Trophoblast cell (in vitro differentiated cells and primary cell): Measurements from ENCODE around the gene LINGO1.

Source experiments
- DNase-seq, 2 donors: peaks; one replicate each; pipeline ENCODE4 v3.0.0-alpha.2; 2016
- H2AFZ ChIP-seq: 2 replicates; pipeline ENCODE4 v1.6.1; 2013; ENCODE audit warnings: low read length, moderate library complexity, mild to moderate bottlenecking; ENCODE audit not compliant: insufficient read depth, poor library complexity
- H2AK5ac ChIP-seq: 2 replicates; pipeline ENCODE4 v1.6.1; 2013; ENCODE audit warnings: mild to moderate bottlenecking, low read length
- H2BK120ac ChIP-seq: 2 replicates; pipeline ENCODE4 v1.6.1; 2013; ENCODE audit warnings: low read length, mild to moderate bottlenecking, moderate library complexity; ENCODE audit not compliant: insufficient read depth, poor library complexity
- H2BK12ac ChIP-seq: 2 replicates; pipeline ENCODE4 v1.6.1; 2013; ENCODE audit warnings: mild to moderate bottlenecking, low read length, moderate library complexity
- H2BK5ac ChIP-seq: 2 replicates; pipeline ENCODE4 v1.6.1; 2013; ENCODE audit warnings: low read length, low read depth, moderate library complexity, mild to moderate bottlenecking; ENCODE audit not compliant: poor library complexity
- H3K14ac ChIP-seq: 2 replicates; pipeline ENCODE4 v1.6.1; 2013; ENCODE audit warnings: mild to moderate bottlenecking, low read length
- H3K18ac ChIP-seq: 2 replicates; pipeline ENCODE4 v1.6.1; 2013; ENCODE audit warnings: mild to moderate bottlenecking, low read length
- H3K23ac ChIP-seq: 2 replicates; pipeline ENCODE4 v1.6.1; 2013; ENCODE audit warnings: low read length
- H3K27ac ChIP-seq: 2 replicates; pipeline ENCODE4 v1.5.1; 2013; ENCODE audit warnings: low read depth, mild to moderate bottlenecking, inconsistent platforms, low read length, moderate library complexity
- H3K27me3 ChIP-seq: 2 replicates; pipeline ENCODE4 v1.6.1; 2013; ENCODE audit warnings: inconsistent platforms, mild to moderate bottlenecking, low read length, moderate library complexity; ENCODE audit not compliant: insufficient read depth
- H3K36me3 ChIP-seq, 2 experiments: 1 replicate in 1 of 2; 2 replicates in 1 of 2; pipeline ENCODE4 v1.6.1; 2013; ENCODE audit warnings: low read length in 2 of 2, mild to moderate bottlenecking in 2 of 2, moderate library complexity in 1 of 2; ENCODE audit not compliant: insufficient read depth in 2 of 2, control insufficient read depth in 1 of 2
- H3K4ac ChIP-seq: 2 replicates; pipeline ENCODE4 v1.6.1; 2013; ENCODE audit warnings: low read depth, mild to moderate bottlenecking, low read length, moderate library complexity
- H3K4me1 ChIP-seq, 2 experiments: 1 replicate in 1 of 2; 2 replicates in 1 of 2; pipeline ENCODE4 v1.6.1; 2013; ENCODE audit warnings: low read length in 2 of 2, mild to moderate bottlenecking in 2 of 2, moderate library complexity in 1 of 2; ENCODE audit not compliant: insufficient read depth in 2 of 2, control insufficient read depth in 1 of 2
- H3K4me2 ChIP-seq: 2 replicates; pipeline ENCODE4 v1.6.1; 2013; ENCODE audit warnings: inconsistent platforms, mild to moderate bottlenecking, low read length, moderate library complexity
- H3K4me3 ChIP-seq: 2 replicates; pipeline ENCODE4 v1.5.1; 2013; ENCODE audit warnings: mild to moderate bottlenecking, low read depth, low read length, inconsistent platforms
- H3K79me1 ChIP-seq: one replicate; pipeline ENCODE4 v1.6.1; 2013; ENCODE audit warnings: low read length
- H3K79me2 ChIP-seq: 2 replicates; pipeline ENCODE4 v1.6.1; 2013; ENCODE audit warnings: low read length, mild to moderate bottlenecking; ENCODE audit not compliant: control insufficient read depth, insufficient read depth, poor library complexity
- H3K9ac ChIP-seq: 2 replicates; pipeline ENCODE4 v1.6.1; 2013; ENCODE audit warnings: mild to moderate bottlenecking, low read length
- H3K9me3 ChIP-seq: 2 replicates; pipeline ENCODE4 v1.6.1; 2013; ENCODE audit warnings: low read depth, mild to moderate bottlenecking, control low read depth, inconsistent platforms, low read length; ENCODE audit not compliant: insufficient read depth
- H4K12ac ChIP-seq: 2 replicates; pipeline ENCODE4 v1.6.1; 2013; ENCODE audit warnings: low read depth, mild to moderate bottlenecking, low read length, moderate library complexity
- H4K8ac ChIP-seq: 2 replicates; pipeline ENCODE4 v1.6.1; 2013; ENCODE audit warnings: low read depth, mild to moderate bottlenecking, low read length, moderate library complexity
- H4K91ac ChIP-seq: one replicate; pipeline ENCODE4 v1.6.1; 2013; ENCODE audit warnings: low read depth, mild to moderate bottlenecking, low read length, moderate library complexity
- WGBS: extraction: QIAGEN DNeasy Blood & Tissue Kit; methylation state at CpG from one replicate; pipeline ENCODE4 v1.1.7; 2013; ENCODE audit warnings: missing lambda C conversion rate; ENCODE audit not compliant: insufficient read length, insufficient coverage; ENCODE audit errors: extremely low coverage; 5-methylcytosine and 5-hydroxymethylcytosine counted together

The LINGO1 gene

DNA sequence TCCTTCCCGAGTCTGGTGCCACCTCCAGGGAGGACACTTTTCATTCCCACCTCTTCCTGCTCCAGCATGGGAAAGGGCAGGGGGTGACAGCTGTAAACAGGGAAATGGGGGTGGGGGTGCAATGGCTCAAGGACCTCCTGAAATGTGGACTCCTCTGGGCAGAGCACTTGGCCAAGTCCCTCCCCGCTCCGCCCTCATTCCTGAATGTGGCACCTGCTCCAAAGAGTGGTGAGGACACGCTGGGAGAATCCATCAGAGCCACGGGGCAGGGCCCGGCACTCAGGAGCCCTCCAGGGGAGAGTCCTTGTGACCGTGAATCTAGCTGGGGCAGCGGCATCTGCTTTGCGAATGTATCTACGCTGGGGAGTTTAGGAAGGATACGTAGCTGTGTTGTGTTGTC lies 11.1 kb upstream of the LINGO1 start:
- no peak overlapping the region for H3K9ac ChIP-seq
- no peak overlapping the region for H2BK5ac ChIP-seq
- DNase-seq, result no peak
- H2AK5ac ChIP-seq, result no peak overlapping the region
- H4K8ac ChIP-seq, result no peak overlapping the region
- no peak overlapping the region for H2BK120ac ChIP-seq
- no peaks in the 10 kb centered on the region for H3K79me2 ChIP-seq
- no peak overlapping the region for H3K4me2 ChIP-seq
- H3K4ac ChIP-seq, result no peak overlapping the region
- no peaks in the 10 kb centered on the region for H3K79me1 ChIP-seq
- no CpG with 5 or more reads among the region's 11 CpGs for WGBS
- H3K18ac ChIP-seq, result no peak overlapping the region
- no peaks in the 10 kb centered on the region for H3K9me3 ChIP-seq
- H4K12ac ChIP-seq, result no peak overlapping the region
- H2BK12ac ChIP-seq, result no peak overlapping the region
- H3K23ac ChIP-seq, result no peak overlapping the region
- no peaks in the 10 kb centered on the region for H3K4me1 ChIP-seq
- no peak overlapping the region for H4K91ac ChIP-seq
- H3K36me3 ChIP-seq, result no peaks in the 10 kb centered on the region
- H3K4me3 ChIP-seq, result no peak overlapping the region
- no peak overlapping the region for H3K27ac ChIP-seq
- H2AFZ ChIP-seq, result no peak overlapping the region
- H3K27me3 ChIP-seq, result no peaks in the 10 kb centered on the region
- no peak overlapping the region for H3K14ac ChIP-seq

DNA sequence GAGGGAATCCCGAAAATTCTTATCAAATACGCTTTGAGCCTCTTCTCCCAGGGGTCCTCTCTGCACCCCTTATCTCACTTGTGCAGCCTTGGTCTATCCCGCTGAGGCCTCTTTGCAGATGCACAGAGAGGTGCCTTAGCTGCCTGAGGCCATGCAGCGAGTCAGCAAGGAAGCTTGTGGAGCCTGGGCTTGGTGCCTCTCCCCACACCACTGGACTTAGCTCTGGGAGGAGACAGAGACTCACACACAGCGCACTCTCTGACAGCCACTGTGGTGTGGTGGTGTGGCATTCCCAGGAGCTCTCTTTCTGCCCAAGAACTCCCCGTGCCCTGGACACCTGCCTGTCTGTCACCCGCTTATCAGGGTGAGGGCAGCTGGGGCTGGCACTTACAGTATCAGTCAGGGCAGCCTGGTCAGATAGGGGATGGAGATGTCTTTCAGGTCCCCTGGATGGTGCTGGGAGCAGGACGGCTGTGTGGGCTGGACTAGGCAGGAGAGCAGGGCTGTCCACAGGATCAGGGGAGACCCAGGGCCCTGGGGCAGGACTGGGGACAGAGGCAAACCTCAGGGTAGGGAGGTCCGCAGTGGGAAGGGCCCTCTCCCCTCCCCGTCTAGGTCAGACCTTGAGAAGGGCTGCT lies 10.2 kb upstream of the LINGO1 start:
- Histone ChIP-seq H3K79me2 (no peaks in the 10 kb centered on the region), H2BK12ac (no peak overlapping the region), H3K9me3 (no peaks in the 10 kb centered on the region), H3K27ac (no peak overlapping the region), H3K4me2 (no peak overlapping the region), H3K27me3 (no peaks in the 10 kb centered on the region), H3K23ac (no peak overlapping the region), H3K9ac (no peak overlapping the region), H3K79me1 (no peaks in the 10 kb centered on the region), H4K12ac (no peak overlapping the region), H3K4me3 (no peak overlapping the region), H2AK5ac (no peak overlapping the region), H3K4me1 (no peaks in the 10 kb centered on the region), H3K14ac (no peak overlapping the region), H4K8ac (no peak overlapping the region), H3K18ac (no peak overlapping the region), H2BK120ac (no peak overlapping the region), H3K4ac (no peak overlapping the region), H2BK5ac (no peak overlapping the region), H4K91ac (no peak overlapping the region), H2AFZ (no peak overlapping the region), H3K36me3 (no peaks in the 10 kb centered on the region)
- no CpG with 5 or more reads among the region's 10 CpGs for WGBS
- DNase-seq, result no peak

DNA sequence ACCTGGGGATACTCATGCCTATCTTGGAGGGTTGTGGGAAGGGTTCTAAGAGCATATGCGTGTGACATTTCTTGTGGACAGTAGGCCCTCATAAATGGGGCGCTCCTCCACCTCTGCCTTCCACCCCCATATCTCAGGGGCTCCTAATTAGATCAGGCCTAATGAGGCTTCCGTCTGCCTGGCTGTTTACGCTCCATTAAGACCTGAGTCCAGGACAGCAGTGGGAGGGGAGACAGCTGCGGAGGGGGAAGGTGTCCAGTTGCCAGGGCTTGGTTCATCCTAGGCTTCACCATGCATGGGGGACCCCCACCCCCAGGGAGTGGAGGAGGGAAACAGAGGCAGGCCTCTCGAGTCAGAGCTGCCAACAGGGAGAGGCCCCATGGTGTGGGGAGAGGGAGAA lies 9.3 kb upstream of the LINGO1 start:
- Histone ChIP-seq H2BK120ac (no peak overlapping the region), H3K18ac (no peak overlapping the region), H3K27ac (no peak overlapping the region), H3K4me1 (no peaks in the 10 kb centered on the region), H3K14ac (no peak overlapping the region), H4K12ac (no peak overlapping the region), H3K9ac (no peak overlapping the region), H4K8ac (no peak overlapping the region), H3K79me2 (no peaks in the 10 kb centered on the region), H3K4ac (no peak overlapping the region), H3K23ac (no peak overlapping the region), H3K4me2 (no peak overlapping the region), H3K9me3 (no peaks in the 10 kb centered on the region), H4K91ac (no peak overlapping the region), H2AK5ac (no peak overlapping the region), H2AFZ (no peak overlapping the region), H3K79me1 (no peaks in the 10 kb centered on the region), H2BK5ac (no peak overlapping the region), H3K36me3 (no peaks in the 10 kb centered on the region), H3K4me3 (no peak overlapping the region), H3K27me3 (no peaks in the 10 kb centered on the region), H2BK12ac (no peak overlapping the region)
- no CpG with 5 or more reads among the region's 6 CpGs for WGBS
- DNase-seq, result no peak

DNA sequence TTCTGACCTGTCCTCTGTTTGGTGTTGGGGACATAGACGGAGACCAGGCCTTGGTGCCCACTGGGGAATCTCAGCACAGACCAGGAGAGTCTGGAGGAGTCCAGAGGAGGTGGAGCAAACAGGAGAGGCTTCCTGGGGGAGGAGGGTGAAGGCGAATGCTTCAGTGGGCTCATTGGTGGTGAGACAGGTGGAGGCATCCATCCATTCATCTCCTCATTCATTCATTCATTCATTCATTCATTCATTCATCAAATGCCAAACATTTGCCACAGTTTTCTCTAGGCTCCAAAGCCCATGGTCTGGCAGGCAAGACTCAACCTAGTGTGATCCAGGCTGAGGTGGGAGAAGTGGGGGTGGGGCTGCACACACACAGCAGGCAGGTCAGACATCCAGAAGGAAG lies 7.9 kb upstream of the LINGO1 start:
- no peak overlapping the region for H3K27ac ChIP-seq
- H4K8ac ChIP-seq, result no peak overlapping the region
- H3K9ac ChIP-seq, result no peak overlapping the region
- H3K4me3 ChIP-seq, result no peak overlapping the region
- H2AK5ac ChIP-seq, result no peak overlapping the region
- no peak overlapping the region for H3K18ac ChIP-seq
- no peak overlapping the region for H3K23ac ChIP-seq
- H2BK12ac ChIP-seq, result no peak overlapping the region
- H3K4me2 ChIP-seq, result no peak overlapping the region
- no peak overlapping the region for H2BK120ac ChIP-seq
- no peaks in the 10 kb centered on the region for H3K79me2 ChIP-seq
- H3K4ac ChIP-seq, result no peak overlapping the region
- no peaks in the 10 kb centered on the region for H3K4me1 ChIP-seq
- no peak overlapping the region for H4K91ac ChIP-seq
- no peak for DNase-seq
- no CpG with 5 or more reads among the region's 2 CpGs for WGBS
- H4K12ac ChIP-seq, result no peak overlapping the region
- H3K27me3 ChIP-seq, result no peaks in the 10 kb centered on the region
- no peaks in the 10 kb centered on the region for H3K36me3 ChIP-seq
- H3K14ac ChIP-seq, result no peak overlapping the region
- no peak overlapping the region for H2BK5ac ChIP-seq
- H2AFZ ChIP-seq, result no peak overlapping the region
- no peaks in the 10 kb centered on the region for H3K79me1 ChIP-seq
- no peaks in the 10 kb centered on the region for H3K9me3 ChIP-seq
